HG03103 (cell line): ENCODE data around the gene GNB1.

ENCODE experiments used
- ATAC-seq: cut with Tn5 transposase; IDR thresholded peaks from one replicate; pipeline ENCODE4 v1.9.1; 2021; ENCODE audit warnings: low read depth; ENCODE audit not compliant: unreplicated experiment

Gene GNB1

DNA sequence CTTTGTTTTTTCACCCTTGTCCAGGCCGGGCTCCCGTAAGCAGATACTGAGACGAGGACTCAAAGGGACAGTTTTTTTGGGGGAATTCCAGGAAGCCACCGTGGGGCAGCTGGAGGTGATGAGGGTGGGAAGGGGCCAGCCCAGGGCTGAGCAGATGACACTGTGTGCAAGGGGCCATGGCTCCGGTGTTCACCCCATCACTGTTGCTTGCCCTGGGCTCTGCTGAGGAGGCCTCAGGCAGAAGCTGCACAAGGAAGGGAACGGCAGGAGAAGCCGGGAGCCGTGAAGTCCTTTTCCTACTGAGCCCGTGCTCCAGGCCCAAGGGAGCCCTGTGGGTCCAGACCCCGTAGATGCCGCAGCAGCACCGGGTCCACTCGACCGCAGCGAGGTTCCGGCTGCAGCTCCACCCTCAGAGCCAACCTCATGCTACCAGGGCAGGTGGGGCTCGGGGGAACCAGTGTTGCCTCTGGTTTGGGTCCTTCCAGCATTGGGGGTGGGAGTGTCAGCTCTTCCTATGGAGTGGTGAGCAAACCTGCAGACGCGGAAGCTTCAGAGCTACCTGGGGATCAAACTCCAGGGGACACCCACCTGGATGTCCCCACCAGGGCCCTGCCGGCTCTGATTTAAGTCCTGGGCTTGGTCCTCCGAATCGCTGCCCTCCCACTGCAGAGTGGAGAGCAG lies 19.9 kb upstream of the GNB1 start:
- no peak for ATAC-seq

DNA sequence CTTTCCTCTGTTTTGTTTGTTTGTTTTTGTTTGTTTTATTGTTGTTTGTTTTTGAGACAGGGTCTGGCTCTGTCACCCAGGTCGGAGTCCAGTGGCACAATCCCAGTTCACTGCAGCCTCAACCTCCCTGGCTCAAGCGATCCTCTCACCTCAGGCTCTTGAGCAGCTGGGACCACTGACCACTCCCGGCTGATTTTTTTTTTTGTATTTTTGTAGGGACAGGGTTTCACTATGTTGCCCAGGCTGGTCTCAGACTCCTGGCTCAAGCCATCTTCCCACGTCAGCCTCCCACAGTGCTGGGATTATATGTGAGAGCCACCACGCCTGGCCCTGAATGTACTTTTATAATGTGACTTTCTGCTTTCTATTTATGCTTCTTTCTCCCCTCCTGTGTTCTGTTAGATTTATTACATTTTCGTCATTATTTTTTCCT lies 19.2 kb upstream of the GNB1 start:
- no peak for ATAC-seq

DNA sequence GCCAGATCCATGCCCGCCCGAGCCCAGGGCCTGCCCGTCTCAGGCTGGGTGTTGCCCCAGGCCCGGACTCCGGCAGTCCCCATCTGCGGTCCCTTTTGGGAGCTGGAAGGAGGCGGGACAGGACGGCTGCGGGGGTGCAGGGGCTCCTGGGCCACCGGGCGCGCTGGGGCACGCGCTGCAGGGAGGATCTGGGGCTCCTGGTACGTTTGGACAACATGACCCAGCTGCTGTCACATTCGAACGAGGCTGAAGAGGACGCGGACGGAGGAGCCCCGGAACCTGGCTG lies 17.6 kb upstream of the GNB1 start:
- ATAC-seq = no peak

DNA sequence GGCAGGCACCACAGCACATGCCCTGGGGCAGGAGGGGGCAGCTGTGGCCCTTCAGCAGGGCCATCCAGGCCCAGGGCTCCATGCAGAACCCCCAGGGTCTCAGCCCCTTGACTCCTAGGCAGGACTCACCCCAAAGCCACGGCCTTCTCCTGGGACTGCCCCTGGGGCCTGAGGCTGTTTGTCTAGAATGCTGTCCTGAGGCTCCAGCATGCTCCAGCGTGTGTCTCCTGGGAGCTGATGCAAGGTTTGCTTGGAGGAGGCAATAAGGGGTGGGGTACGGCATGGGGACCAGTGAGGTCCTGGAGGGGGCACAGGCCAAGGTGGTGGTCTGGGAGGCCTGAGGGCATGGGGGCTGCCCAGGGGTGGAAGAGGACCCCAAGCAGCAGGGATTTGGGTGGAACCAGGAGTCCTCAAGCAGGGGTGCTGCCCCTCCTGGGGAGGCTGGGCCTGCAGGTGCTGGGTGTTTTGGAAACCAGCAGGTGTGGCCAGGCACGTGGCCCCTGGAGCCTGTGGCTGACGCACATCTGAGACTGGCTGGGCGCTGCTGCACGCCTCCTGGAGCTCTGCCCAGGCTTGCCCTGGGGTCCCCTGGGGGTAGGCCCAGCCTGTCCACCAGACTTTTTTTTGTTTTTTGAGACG lies 16.3 kb upstream of the GNB1 start:
- ATAC-seq = no peak

DNA sequence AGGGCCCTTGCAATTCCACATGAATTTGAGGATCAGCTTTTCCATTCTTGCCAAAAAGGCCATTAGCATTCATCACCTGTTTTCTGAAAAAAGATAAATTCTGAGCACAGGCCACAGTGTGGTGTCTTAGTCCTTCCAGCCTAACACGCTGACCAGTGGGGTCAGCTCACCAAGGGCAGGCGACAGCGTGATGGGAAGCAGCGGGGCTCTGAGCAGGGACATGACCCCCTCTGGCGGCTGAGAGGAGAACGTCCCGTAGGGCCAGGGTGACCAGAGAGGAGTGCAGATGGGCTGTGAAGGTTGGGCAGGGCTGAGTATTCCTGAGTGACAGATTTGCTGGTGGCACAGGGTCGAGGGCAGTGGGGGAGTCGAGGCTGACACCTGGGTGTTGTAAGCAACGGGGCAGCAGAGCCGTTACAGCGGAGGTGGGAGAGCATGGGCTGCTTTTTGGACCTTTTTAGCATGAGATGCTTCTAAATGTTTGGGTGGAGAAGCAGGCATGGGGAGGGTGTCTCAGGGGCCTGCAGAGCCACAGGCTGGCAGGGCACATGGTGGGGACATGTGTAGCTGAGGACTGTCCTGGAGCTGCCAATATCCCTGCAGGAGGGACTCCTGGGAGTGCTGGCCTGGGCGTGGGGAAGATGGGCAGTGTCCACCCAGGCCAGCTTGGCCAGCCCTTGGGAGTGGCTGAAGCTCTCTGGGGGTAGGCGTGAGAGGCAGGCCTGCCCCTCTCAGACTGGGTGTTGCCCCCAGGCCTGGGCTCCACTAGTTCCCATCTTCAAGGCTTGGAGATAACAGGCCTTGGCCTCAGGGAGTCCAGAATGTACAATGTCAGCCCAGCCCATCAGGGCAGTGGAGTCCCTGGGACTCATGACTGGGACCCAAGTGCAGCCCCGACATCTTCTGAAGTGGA lies 15.6 kb upstream of the GNB1 start:
- no peak for ATAC-seq

DNA sequence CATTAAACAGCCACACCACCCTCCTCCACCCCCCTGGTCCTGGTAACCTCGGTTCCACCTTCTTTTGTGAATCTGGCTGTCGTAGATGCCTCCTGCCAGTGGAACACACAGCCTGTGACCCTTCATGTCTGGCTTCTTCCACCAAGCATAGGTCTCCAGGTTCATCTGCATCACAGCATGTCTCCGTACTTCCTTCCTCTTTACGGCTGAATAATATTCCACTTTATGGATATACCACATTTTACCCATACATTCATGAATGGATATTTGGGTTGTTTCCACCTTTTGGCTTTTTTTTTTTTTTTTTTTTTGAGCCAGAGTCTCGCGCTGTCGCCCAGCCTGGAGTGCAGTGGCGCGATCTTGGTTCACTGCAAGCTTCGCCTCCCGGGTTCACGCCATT lies 12.3 kb upstream of the GNB1 start:
- ATAC-seq = no peak

DNA sequence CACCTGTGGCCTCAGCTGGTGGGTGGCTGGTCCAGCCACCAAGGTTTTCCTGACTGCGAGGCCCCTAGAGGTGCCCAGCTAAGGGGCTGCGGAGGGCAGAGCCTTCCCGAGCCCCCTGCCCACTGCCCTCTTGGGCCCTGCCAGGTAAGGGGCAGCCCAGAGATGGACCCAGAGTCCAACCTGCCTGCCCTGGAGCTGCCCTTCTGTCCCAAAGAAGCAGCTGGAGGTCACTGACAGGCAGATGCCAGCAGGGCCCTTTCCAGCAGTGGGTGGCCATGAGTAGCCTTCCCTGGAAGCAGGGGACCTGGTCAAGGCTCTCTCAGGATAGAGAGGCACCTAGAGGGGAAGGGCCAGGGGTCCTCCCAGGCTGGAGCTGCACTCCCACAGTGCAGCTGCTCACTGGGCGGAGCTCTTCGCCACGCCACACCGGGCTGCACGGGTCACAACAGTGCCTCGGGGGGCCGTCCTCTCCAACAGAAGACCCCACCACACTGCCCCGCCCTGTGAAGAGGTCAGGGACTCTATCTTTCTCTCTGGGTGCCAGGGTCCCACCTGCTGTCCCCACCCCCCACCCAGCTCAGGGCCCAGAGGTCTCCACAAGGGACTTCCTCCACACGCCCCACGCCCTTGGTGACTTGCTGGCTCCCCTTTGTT lies 10.9 kb upstream of the GNB1 start:
- no peak for ATAC-seq

DNA sequence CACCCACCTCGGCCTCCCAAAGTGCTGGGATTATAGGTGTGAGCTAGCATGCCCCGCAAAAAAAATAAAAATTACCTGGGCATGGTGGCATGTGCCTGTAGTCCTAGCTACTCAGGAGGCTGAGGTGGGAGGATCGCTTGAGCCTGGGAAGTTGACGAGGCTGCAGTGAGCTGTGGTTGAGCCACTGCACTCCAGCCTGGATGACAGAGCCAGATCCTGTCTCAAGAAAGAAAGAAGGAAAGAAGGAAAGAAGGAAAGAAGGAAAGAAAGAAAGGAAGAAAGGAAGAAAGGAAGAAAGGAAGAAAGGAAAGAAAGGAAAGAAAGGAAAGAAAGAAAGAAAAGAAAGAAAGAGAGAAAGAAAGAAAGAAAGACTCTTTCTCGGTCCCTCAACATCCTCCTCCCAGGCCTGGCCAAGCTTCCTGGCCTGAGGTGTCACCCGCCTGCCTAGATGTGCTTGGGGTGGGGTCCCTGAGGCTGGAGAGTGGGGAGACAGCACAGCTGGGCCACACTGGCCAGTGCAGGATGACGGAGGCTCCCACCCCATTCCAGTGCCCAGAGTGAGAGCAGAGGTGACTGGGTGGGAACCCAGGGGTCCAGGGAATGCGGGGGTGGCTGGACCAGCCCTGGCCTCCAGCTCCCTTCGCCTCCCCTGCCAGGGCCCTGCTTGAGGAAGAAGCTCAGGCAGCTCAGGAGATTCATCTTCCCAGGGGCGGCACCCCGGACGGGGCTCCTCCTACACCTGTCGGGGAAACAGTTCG lies 10.2 kb upstream of the GNB1 start:
- no peak for ATAC-seq

DNA sequence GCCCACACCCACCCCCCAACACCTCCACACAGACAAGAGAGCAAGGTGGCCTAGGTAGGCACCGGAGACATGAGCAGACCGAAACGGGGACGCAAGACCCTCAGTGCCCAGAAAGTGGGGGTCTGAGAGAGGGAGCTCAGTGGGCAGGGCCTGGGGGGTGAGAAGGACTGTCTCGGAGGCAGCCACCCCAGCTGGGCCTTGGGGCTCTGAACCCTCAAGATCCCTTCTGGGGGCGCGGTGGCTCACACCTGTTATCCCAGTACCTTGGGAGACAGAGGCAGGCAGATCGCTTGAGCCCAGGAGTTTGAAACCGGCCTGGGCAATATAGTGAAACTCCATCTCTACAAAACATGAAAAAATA lies 9.1 kb upstream of the GNB1 start:
- ATAC-seq = no peak

DNA sequence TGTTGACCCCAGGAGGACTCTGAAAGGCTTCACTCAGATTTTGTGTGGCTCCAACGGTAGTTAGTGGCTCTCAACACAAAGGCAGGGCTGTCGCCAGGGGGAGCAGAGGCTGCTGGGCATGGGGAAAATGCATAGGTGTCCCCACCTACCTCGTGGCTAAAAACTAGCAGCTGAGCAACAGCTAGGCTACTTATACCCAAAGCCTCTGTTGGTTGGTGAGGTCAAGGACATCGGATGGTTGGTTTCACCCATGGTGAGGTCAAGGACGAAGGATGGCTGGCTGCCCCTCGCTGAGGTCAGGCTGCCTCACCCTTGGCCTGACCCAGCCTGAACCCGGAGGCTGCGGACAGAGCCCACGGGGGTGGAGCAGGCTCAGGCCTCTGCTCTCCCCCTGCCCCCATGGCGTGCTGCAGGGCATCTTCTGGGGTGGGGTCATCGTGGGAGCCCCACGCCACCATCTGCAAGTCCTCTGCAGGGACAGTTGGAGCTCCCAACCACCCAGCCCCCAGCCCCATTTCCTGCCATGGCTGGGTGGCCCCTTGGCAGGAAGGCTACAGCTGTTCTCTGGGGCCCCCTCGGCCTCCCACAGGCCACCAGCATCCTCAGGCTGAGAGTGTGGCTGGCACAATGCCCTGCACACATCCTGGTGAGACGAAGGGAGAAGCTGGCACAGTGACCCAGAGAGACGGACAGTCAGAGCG lies 8.5 kb upstream of the GNB1 start:
- no peak for ATAC-seq

DNA sequence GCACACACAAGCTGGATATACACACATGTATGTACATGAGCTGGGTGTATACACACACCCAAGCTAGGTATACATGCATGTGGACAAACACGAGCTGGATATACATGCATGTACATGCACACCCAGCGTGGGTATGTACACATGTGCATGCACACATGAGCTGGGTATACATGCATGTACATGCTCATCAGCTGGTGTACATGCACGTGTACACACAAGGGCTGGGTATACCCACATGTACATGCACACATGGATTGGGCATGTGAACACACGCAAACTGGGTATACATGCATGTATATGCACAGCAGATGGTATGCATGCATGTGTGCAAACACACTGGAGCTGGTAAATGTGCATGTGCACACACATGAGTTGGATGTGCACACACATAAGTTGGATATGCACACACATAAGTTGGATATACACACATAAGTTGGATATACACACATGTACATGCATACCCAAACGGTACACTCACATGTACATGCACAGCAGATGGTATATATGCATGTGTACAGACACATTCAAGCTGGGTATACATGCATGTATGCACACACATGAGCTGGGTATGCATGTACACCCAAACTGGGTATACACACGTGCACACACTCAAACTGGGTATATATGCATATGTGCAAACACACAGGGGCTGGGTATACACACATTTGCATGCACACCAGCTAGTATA lies 7.5 kb upstream of the GNB1 start:
- ATAC-seq = no peak

DNA sequence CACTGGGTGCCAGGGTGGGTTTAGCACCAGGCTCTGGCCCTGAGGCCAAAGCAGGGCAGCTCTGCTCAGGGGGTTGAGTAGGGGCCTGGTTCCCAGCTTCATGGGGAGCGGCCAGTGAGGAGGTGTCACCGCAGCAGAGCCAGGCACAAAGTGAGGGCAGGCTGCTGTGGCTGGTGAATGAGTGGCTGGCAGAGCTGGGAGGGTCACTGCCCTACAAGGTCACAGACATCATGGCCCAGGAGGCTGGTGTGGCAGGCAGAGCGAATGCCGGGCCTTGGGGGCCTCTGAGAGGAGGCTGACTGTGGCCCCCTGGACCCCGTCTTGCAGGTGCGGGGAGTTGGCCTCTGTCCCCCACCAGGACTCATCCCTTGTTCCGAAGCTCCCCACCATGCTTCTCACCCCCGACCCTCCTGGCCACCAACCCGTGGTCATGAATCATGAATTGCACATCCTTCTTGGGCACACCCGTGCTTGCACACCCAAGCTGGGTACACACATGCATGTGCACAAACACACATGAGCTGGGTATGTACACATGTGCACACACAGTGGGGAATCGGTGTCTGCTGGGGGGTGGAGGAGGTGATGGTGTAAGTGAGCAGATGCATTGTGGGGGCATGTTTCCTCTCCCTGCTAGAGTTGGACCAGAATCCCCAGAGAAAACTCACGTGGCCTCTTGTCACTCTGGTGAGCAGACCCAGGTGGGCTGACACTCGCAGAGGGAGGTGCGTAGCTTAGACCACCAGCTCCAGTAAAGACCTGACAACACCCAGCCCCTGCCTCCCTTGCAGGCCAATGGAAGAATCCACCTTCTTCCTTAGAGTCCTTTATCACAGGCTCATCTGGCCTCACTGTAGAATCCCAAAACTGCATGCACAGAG lies 4.8 kb upstream of the GNB1 start:
- ATAC-seq = no peak

DNA sequence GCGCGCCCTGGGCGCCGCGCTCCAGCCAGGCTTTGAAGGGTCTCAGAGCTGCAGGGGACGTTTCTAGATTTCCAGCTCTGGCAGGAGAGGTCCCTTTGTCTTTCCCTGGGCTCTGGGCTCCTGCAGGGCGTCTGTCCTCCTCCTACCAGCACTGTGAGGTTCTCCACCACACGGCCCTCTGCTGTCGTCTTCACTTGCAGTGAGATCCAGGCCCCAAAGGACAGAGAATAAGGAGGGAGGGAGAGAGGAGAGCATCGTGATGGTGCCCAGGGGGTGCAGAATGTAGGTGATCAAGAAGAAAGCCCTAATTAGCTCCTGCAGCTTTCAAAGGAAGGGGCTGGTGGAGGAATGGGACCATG lies 4.2 kb upstream of the GNB1 start:
- no peak for ATAC-seq

DNA sequence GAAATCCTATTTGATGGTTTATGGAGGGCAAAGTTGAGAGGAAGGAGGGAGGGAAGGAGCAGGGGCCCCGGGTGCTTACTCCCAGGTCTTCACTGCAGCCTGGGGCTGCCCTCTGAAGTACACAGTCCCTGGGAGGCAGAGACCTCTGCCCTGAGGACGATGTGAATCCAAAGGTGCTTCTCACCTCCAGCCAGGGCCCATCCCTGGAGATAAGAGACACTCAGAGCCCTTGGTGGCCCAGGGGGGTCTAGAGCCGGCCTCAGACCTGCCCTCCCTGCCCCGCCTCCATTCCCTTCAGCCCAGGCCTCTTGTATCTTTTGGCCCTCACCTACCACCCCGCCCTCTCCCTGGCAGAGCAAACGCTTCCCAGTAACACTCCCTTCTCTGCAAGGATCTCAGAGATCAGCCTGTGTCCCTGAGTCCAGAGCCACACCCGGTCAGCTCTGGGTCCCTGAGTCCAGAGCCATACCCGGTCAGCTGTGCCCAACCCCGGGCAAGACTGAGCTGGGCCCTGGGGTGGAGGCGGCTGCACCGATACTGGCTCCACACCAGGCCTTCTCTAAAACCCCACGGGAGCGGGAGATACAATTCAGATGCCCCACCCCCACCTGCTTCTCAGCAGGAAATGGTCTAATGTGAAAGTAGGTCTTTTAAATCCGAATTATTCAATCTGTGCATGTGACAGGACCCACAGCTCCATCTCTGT lies 3.6 kb upstream of the GNB1 start:
- no peak for ATAC-seq

DNA sequence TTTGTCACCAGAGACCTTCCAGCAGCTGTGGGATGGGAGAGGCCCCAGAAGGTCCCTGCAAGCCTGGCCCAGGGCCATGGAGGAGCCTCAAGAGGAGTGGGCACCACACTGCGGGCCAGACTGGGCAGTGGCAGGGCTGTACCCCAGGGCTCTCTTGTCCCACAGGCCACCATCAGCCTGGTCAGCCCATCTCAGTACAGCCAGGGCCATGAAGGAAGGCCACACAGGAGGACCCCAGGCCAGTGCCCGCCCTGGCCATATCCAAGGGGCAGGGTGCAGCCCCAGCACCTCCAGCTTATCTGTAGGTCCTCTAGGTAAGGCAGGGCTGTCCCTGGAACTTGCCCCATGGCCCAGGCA lies 3.1 kb upstream of the GNB1 start:
- no peak for ATAC-seq

DNA sequence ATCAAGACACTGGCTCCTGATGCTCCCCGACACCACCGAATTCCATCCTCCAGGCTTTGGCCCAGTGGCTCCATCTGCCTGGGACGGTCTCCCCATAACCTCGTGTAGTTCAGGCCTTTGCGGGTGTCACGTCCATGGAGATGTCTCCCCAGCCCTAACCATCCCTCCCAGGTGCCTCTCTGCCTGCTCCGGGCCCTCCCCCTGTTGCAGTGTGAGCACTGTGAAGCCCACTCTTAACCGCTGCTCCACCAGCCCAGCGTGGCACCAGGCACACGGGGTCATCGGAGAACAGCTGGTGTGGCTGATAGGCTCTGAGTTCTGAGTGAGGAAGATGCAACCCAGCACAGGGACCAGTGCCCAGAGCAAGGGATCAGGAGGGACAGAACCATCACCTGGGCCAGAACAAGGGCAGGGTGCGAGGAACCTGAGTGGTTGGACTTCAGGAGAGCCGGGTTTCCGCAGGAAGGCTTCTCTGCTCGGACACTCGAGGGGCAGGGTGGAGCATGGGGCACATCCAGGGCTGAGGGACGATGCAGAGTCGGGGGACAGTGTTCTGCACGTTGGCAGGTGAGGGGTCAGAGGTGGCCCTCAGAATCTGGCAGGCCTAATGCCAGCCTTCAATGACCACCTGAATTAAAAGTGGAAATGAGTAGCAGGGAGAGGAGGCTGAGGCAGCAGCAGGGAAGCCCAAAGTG lies 2.6 kb upstream of the GNB1 start:
- ATAC-seq = no peak

DNA sequence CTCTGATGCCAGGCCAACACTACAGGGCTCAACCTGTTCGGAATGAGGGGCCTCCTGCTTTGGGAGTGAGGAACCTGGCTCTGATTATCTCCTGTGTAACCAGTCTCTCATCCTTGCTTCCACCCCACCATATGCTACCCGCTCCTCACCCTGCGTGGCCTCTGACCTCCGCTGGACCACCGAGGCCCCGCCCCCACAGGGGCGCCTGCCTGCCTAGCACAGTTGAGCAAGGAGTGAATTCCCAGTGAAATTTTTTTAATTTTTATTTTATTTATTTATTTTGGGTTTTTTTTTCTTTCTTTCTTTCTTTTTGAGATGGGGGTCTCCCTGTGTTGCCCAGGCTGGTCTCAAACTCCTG lies 1.9 kb upstream of the GNB1 start:
- ATAC-seq = no peak
